HG03139 (cell line): Measurements from ENCODE around the gene RXFP1.

ENCODE experiments used
- ATAC-seq: cut with Tn5 transposase; IDR thresholded peaks from one replicate; pipeline ENCODE4 v1.9.1; 2021; ENCODE audit not compliant: unreplicated experiment

Gene RXFP1

GRCh38 chr4:158540125-158540907 is 18.6 kb downstream of the RXFP1 start:
- ATAC-seq = no peak

GRCh38 chr4:158541506-158541905 is 19.8 kb downstream of the RXFP1 start:
- ATAC-seq = no peak

- no peak for ATAC-seq
Measured at GRCh38 chr4:158543191-158543590, 21.5 kb downstream of the RXFP1 start.

DNA sequence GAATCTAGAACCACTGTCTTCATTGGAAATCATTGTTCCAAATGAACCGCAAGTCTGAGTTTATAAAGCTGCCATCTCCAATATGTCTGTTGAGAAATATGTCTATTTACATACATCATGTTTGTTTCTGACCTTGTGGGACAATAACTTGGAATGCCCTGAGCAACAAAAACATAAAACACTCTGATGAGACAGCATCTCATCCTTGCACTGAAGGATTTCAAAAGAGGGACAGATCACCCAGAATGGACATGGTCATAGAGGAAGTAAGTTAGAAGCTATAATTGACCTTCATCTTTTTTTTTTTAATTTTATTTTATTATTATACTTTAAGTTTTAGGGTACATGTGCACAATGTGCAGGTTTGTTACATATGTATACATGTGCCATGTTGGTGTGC is 22.5 kb downstream of the RXFP1 start:
- no peak for ATAC-seq

DNA sequence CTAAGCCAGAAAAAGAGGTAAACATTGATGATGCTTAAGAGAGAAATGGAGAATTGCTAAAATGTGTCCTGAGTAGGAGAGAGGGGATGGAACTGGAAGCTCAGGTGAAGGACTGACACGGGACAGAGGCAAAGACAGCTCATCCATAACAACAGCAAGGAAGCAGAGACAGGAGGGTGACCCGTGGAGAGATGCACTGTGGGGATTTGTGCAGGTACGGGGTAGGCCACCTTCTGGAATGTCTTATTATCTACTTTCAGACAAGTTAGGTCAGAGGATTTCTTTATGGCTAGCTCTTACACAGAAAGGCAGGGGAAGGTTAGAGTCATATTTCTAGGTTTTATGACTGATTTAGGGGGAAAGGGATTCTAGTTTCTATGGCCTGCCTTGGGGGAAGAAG is 31.7 kb downstream of the RXFP1 start:
- no peak for ATAC-seq

DNA sequence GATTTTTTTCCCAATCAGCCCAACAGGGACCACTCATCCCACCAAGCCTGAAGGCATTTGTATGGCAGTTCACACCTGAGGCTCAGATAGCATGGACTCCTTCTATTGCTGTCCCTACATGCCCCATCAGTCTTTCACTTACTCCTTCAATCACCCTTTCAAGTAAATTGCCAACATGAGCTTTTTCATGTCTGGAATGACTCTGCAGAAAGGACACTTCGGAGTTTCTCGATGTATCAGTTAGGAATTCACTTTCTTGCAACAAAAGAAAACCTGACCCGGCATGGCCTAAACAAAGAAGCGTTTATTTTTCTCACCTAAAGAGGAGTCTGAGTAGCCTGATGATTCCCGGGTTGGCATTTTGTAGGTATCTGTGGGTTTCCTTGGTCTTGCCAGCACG is 38.6 kb downstream of the RXFP1 start:
- ATAC-seq = no peak

GRCh38 chr4:158566860-158567259 is 45.2 kb downstream of the RXFP1 start:
- no peak for ATAC-seq

DNA sequence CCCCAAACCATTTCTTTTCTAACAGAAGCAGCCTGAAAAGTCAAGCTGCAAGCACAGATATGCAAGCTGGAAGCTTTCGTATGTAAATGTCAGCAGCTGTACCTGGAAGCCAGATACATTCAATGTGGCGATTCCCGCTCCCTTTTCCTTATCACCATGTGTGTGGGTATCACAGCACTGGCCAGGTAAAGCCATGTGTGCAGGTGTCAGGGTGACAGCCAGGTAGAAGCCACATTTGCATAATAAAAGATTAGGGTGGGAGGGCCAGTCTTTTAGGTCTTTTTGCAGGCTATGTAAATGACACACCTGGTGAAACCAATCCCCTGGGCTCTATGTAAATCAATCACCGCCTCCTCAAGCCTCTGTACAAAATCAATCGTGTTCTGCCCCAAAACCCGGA is 50.1 kb downstream of the RXFP1 start:
- no peak for ATAC-seq

GRCh38 chr4:158572608-158573007 is 50.9 kb downstream of the RXFP1 start:
- no peak for ATAC-seq

GRCh38 chr4:158578476-158578875 is 56.8 kb downstream of the RXFP1 start:
- no peak for ATAC-seq

DNA sequence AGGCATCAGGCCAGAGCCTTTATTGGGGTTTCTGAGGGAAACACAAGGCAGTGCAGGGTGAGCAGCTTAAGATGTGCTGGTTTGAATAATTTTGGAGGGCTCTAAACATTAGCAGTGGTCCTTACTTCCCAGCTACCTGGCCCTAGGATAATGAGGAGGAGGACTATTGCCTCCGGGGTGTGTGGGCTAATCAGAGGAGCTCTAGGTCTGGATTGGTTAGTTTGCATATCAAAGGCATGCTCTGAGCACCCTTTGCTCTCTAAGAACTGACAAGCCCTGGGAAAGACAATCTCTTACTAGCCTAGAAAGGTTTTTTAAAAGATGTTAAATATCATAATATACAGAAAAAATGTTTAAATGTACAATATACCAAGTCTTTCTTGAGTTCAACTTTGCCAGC is 58.4 kb downstream of the RXFP1 start:
- no peak for ATAC-seq

GRCh38 chr4:158581161-158581560 is 59.5 kb downstream of the RXFP1 start:
- no peak for ATAC-seq

DNA sequence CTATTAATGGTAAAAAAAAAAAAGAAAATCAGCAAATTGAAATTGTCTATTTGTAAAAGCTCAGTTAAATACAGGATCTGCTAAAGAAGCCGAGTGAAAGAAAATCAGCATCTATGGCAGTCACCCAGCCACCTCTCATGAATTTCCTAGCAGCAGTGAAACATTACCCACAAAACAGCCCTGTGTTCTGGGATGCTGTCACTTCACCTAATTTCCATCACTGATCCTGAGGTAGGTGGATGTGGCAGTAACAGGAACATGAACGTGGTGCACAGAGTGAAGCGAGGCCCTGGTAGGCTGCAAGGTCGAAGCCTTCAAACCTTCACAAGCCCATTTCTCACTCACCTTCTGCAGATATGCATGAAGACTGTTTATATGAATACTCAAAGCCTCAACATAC is 65.2 kb downstream of the RXFP1 start:
- ATAC-seq = no peak

DNA sequence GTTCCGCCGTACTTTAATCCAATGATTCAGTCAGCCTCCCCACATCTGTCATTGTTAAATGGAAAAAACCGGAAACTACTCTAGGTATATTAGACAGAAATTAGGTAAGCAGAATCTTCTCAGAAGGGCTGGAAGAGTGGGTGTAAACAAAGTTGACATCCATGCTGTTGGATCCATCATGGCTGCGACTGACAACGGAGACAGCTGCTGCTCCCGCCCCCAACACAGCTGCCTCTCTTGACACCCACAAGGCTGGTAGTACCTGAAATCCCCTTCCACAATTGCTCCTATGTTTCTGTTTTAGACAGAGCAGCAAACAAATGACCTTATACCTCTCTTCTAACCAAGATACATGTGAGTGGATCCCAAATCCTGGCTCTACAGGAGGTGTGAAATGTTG is 66.6 kb downstream of the RXFP1 start:
- no peak for ATAC-seq

GRCh38 chr4:158588777-158589176 is 67.1 kb downstream of the RXFP1 start:
- ATAC-seq = no peak

DNA sequence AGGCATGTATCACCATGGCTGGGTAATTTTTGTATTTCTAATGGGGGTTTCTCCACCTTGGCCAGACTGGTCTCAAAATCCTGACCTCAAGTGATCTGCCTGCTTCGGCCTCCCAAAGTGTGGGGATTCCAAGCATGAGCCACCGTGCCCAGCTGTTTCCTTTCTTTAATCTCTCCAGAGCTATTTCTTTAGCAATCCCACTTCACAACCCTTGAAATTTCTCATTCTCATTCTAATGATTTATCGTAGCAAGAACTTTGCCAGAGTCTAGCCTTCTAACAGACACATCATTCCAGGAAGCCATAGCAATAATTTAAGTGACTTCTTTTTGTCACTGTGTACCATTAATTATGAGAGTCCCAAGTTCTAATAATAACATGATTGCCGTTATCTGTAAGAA is 68.6 kb downstream of the RXFP1 start:
- ATAC-seq = no peak

DNA sequence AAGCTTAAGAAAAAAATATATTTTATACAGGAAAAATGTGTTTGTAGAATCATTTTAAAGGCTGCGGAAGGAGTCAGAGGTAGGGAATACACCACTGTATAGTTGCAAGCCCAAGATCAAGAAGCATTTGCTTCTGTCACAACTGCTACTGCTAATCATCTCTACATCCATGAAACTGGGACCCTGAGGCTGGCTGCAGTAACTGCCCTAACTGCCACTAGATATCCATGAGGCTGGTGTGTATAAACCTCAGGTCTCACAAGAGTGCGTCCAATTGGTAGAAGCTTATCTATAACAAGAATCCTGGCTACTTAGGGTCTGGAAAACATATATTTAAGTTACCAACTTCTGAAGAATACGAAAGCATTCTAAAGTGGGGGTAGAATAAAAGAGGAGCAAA is 69.1 kb downstream of the RXFP1 start:
- no peak for ATAC-seq

GRCh38 chr4:158597879-158598596 is 76.4 kb downstream of the RXFP1 start:
- no peak for ATAC-seq

- no peak for ATAC-seq
Measured at GRCh38 chr4:158599150-158599549, 77.5 kb downstream of the RXFP1 start.

DNA sequence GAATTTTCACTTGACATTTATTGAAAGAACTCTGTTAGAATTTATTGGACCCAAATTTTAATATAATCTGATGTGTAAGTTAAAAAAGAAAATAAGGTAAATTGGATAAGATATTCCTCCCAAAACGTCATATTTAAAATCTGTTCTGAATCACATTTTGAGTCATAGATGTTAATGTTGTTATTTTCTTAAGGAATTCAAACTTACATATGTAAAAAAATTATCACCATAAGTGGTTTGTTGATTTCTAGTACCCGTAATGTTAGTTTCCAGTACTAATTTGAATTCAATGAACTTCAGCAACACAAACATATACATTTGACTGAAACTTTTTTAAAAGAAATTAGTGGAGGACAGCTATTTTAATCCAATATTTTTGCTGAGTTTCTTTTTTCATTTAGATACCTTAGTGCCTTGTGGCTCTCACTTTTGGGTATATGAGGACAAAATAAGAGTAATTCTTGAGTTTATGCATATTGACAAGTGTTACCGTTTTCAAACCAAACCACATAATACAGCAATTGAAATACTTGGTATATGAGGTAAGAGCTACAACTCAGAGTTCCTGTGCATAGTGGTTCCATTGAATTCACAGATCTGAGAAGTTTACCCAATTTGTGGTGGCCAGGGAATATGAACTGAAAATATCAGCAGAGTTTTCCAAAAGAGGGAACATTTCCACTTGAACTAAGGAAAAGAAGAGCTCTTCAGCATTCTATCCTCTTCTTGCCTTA is 78.2 kb downstream of the RXFP1 start:
- ATAC-seq = no peak

- ATAC-seq = no peak
Measured at GRCh38 chr4:158604369-158604768, 82.7 kb downstream of the RXFP1 start.

- no peak for ATAC-seq
Measured at GRCh38 chr4:158605393-158605792, 83.7 kb downstream of the RXFP1 start.
